RWPE2 (cell line): ENCODE measurements around the gene SNRNP70.

ENCODE experiments used
- ATAC-seq: fragments of 200-7000 bp; cut with Tn5 transposase; 3 replicates; pipeline ENCODE4 v1.9.1; 2021; ENCODE audit warnings: low read depth
- DNase-seq: peaks from one replicate; pipeline ENCODE4 v3.0.0-alpha.2; 2020; ENCODE audit warnings: low spot score
- H3K27ac ChIP-seq: fragments of 450-650 bp; 2 replicates; pipeline ENCODE4 v1.5.1; 2017; ENCODE audit warnings: mild to moderate bottlenecking; ENCODE audit not compliant: poor library complexity, severe bottlenecking
- H3K27me3 ChIP-seq: fragments of 250-450 bp; sonication (Bioruptor Pico); 2 replicates; pipeline ENCODE4 v1.5.1; 2021; ENCODE audit warnings: mild to moderate bottlenecking, moderate library complexity; ENCODE audit not compliant: insufficient read depth, poor library complexity, severe bottlenecking
- H3K36me3 ChIP-seq: fragments of 250-450 bp; sonication (Bioruptor Pico); 2 replicates; pipeline ENCODE4 v1.5.1; 2020; ENCODE audit warnings: low read depth, mild to moderate bottlenecking, moderate library complexity
- H3K4me1 ChIP-seq: fragments of 250-450 bp; sonication (Bioruptor Pico); 2 replicates; pipeline ENCODE4 v1.5.1; 2021; ENCODE audit warnings: mild to moderate bottlenecking, moderate library complexity; ENCODE audit not compliant: insufficient read depth, poor library complexity, severe bottlenecking
- H3K4me3 ChIP-seq: fragments of 250-450 bp; sonication (Bioruptor Pico); 2 replicates; pipeline ENCODE4 v1.5.1; 2021; ENCODE audit warnings: mild to moderate bottlenecking, moderate library complexity; ENCODE audit not compliant: severe bottlenecking
- H3K9me3 ChIP-seq: fragments of 250-450 bp; sonication (Bioruptor Pico); 2 replicates; pipeline ENCODE4 v1.5.1; 2021; ENCODE audit warnings: mild to moderate bottlenecking, moderate library complexity; ENCODE audit not compliant: severe bottlenecking
- TF ChIP-seq, protein P1 (sequence below): fragments of 450-650 bp; IDR thresholded peaks from one replicate; pipeline ENCODE4 v1.5.1; 2017; ENCODE audit warnings: mild to moderate bottlenecking, moderate library complexity; ENCODE audit not compliant: poor library complexity, severe bottlenecking

Gene SNRNP70

GRCh38 chr19:49058562-49058961, 26.7 kb upstream of the SNRNP70 start:
- Histone ChIP-seq H3K4me3 (no peak overlapping the region), H3K4me1 (peaks cover 3% of the 10 kb centered on the region), H3K9me3 (no peaks in the 10 kb centered on the region), H3K27ac (no peak overlapping the region), H3K36me3 (no peaks in the 10 kb centered on the region), H3K27me3 (no peaks in the 10 kb centered on the region)
- DNase-seq: no peak
- TF ChIP-seq, protein P1, sequence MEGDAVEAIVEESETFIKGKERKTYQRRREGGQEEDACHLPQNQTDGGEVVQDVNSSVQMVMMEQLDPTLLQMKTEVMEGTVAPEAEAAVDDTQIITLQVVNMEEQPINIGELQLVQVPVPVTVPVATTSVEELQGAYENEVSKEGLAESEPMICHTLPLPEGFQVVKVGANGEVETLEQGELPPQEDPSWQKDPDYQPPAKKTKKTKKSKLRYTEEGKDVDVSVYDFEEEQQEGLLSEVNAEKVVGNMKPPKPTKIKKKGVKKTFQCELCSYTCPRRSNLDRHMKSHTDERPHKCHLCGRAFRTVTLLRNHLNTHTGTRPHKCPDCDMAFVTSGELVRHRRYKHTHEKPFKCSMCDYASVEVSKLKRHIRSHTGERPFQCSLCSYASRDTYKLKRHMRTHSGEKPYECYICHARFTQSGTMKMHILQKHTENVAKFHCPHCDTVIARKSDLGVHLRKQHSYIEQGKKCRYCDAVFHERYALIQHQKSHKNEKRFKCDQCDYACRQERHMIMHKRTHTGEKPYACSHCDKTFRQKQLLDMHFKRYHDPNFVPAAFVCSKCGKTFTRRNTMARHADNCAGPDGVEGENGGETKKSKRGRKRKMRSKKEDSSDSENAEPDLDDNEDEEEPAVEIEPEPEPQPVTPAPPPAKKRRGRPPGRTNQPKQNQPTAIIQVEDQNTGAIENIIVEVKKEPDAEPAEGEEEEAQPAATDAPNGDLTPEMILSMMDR: no peak
- no peak for ATAC-seq

DNA sequence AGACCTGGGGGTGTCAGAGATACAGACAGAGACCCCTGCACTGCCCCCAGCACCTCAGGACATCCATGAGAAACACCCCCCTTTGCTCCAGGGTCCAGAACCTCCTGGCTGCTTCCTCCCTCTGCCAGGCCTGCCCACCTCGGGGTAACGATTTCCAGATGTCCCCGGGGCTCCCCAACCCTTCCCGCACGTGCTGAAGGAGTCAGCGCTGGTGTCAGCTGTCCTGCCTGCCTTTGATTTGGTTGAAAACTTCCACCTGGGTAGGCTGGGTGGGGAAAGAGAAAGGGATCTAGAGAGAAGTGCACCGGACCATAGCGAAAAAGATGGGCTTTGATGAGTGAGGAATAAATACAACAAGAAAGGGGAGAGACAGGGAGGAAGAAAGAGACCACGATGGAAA, 26.2 kb upstream of the SNRNP70 start:
- TF ChIP-seq, protein P1: no peak
- no peak overlapping the region for H3K27ac ChIP-seq
- H3K4me1 ChIP-seq: peaks cover 7% of the 10 kb centered on the region
- ATAC-seq: no peak
- no peak overlapping the region for H3K4me3 ChIP-seq
- no peak for DNase-seq
- H3K9me3 ChIP-seq: no peaks in the 10 kb centered on the region
- no peaks in the 10 kb centered on the region for H3K27me3 ChIP-seq
- H3K36me3 ChIP-seq: no peaks in the 10 kb centered on the region

DNA sequence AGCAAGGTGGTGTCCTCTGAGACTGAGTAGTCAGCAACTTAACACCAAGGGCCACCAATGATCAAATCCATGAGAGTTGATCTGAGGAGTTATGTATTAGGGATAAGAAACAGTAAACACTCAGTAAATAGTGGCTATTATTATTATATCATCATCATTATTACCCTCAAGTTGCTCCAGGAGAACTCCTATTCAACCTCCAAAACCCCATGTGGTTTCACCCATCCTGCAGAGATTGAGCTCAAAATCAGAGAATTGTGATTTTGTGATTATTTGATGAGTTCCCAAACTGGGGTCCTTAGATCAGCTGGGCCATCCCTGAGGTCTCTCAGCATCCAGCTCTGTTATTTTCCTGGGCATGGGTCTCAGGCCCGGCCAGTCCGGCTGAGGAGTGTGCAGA, 24.3 kb upstream of the SNRNP70 start:
- ATAC-seq (no peak), DNase-seq (no peak)
- H3K4me1 ChIP-seq: peaks cover 7% of the 10 kb centered on the region
- no peak overlapping the region for H3K27ac ChIP-seq
- no peaks in the 10 kb centered on the region for H3K36me3 ChIP-seq
- no peaks in the 10 kb centered on the region for H3K27me3 ChIP-seq
- no peaks in the 10 kb centered on the region for H3K9me3 ChIP-seq
- TF ChIP-seq, protein P1: no peak
- no peak overlapping the region for H3K4me3 ChIP-seq

DNA sequence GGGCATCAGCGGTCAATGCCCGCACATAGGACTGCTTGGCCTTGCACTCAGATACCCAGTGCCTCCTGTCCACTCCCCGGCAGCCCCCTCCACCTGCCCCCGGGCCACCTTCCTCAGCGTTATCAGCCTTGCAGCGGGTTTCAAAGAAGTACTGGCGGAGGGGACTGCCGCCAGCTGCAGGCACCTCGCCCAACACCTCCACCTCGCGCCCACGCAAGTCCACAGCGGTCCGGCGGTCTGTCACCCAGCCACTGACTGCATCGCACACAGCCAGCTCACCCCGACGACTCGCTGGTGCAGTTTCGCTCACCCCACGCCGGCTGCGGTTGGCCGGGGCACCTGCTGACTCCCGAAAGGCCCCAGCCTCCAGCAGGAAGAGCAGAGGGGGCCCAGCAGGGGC, 23.8 kb upstream of the SNRNP70 start:
- H3K27me3 ChIP-seq: no peaks in the 10 kb centered on the region
- H3K36me3 ChIP-seq: no peaks in the 10 kb centered on the region
- peaks cover 7% of the 10 kb centered on the region for H3K4me1 ChIP-seq
- TF ChIP-seq, protein P1: no peak
- H3K4me3 ChIP-seq: no peak overlapping the region
- ATAC-seq: no peak
- no peak overlapping the region for H3K27ac ChIP-seq
- H3K9me3 ChIP-seq: no peaks in the 10 kb centered on the region
- DNase-seq: no peak

DNA sequence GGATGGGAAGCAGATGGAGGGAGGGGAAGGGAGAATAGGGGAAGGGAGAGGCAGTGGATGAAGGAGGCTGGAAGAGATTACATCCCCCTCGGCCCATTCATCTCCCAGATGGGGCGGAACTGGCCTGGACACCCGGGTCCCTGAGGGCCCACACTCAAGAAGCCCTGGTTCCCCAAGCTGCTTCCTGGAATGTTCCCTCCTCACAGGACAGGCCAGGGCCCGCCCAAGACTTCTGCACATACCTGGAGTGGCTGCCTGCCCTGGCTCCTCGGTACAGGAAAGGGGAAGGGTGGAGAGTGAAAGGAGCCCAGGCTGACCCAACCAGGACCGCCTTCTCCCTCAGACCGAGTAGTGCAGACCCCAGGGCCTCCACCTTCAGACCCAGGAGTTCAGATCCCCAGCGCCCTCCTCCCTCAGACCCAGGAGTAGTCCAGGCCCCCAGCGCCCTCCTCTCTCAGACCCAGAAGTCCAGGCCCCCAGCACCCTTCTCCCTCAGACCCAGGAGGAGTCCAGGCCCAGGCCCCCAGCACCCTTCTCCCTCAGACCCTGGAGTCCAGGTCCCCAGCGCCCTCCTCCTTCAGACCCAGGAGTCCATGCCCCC, 21.1 kb upstream of the SNRNP70 start:
- no peaks in the 10 kb centered on the region for H3K27me3 ChIP-seq
- DNase-seq: peak; percentile 90
- ATAC-seq: peak; percentile 91
- no peaks in the 10 kb centered on the region for H3K9me3 ChIP-seq
- TF ChIP-seq, protein P1: no peak
- H3K4me3 ChIP-seq: peak overlapping the region; percentile 40
- H3K4me1 ChIP-seq: peaks cover 7% of the 10 kb centered on the region
- H3K27ac ChIP-seq: peak overlapping the region; percentile 92
- no peaks in the 10 kb centered on the region for H3K36me3 ChIP-seq
